Mucosa of stomach (tissue), 1 donor: ENCODE measurements around the gene SSPN.

Source experiments
- H3K27me3 ChIP-seq: one replicate; pipeline ENCODE4 v1.7.0; 2013; ENCODE audit warnings: mild to moderate bottlenecking, low read length; ENCODE audit not compliant: control insufficient read depth, insufficient read depth
- H3K36me3 ChIP-seq: one replicate; pipeline ENCODE4 v1.7.0; 2013; ENCODE audit warnings: low read length; ENCODE audit not compliant: control insufficient read depth, insufficient read depth
- H3K4me1 ChIP-seq: one replicate; pipeline ENCODE4 v1.7.0; 2013; ENCODE audit warnings: mild to moderate bottlenecking, low read length; ENCODE audit not compliant: control insufficient read depth, insufficient read depth
- H3K4me3 ChIP-seq: one replicate; pipeline ENCODE4 v1.7.0; 2013; ENCODE audit warnings: low read length
- H3K9ac ChIP-seq: one replicate; pipeline ENCODE4 v1.7.0; 2013; ENCODE audit warnings: mild to moderate bottlenecking, low read length, moderate library complexity
- H3K9me3 ChIP-seq: one replicate; pipeline ENCODE4 v1.7.0; 2013; ENCODE audit warnings: mild to moderate bottlenecking, low read length, moderate library complexity; ENCODE audit not compliant: control insufficient read depth
- donor health status: Pancreatic carcinoma.

SSPN gene

GRCh38 chr12:26238341-26239121, 43.2 kb downstream of the SSPN start:
- H3K9ac ChIP-seq, result no peak overlapping the region
- peaks cover 29% of the 10 kb centered on the region for H3K4me1 ChIP-seq
- no peaks in the 10 kb centered on the region for H3K36me3 ChIP-seq
- no peak overlapping the region for H3K4me3 ChIP-seq
- no peaks in the 10 kb centered on the region for H3K9me3 ChIP-seq
- H3K27me3 ChIP-seq, result no peaks in the 10 kb centered on the region

- Histone ChIP-seq H3K36me3 (no peaks in the 10 kb centered on the region), H3K27me3 (no peaks in the 10 kb centered on the region), H3K9me3 (no peaks in the 10 kb centered on the region), H3K4me1 (peaks cover 30% of the 10 kb centered on the region), H3K4me3 (no peak overlapping the region), H3K9ac (no peak overlapping the region)
These were observed 43.9 kb downstream of the SSPN start for GRCh38 chr12:26239122-26239851.

- Histone ChIP-seq H3K36me3 (no peaks in the 10 kb centered on the region), H3K9ac (no peak overlapping the region), H3K27me3 (no peaks in the 10 kb centered on the region), H3K4me1 (peaks cover 31% of the 10 kb centered on the region), H3K4me3 (no peak overlapping the region), H3K9me3 (no peaks in the 10 kb centered on the region)
These were observed 44.8 kb downstream of the SSPN start for GRCh38 chr12:26239852-26240815.

- H3K4me1 ChIP-seq, result peaks cover 41% of the 10 kb centered on the region
- H3K9ac ChIP-seq, result no peak overlapping the region
- H3K36me3 ChIP-seq, result no peaks in the 10 kb centered on the region
- no peaks in the 10 kb centered on the region for H3K9me3 ChIP-seq
- H3K27me3 ChIP-seq, result no peaks in the 10 kb centered on the region
- H3K4me3 ChIP-seq, result no peak overlapping the region
These were observed 45.7 kb downstream of the SSPN start for GRCh38 chr12:26241080-26241479.

GRCh38 chr12:26242683-26243082, 47.3 kb downstream of the SSPN start:
- no peak overlapping the region for H3K9ac ChIP-seq
- H3K4me1 ChIP-seq, result peaks cover 55% of the 10 kb centered on the region
- H3K27me3 ChIP-seq, result no peaks in the 10 kb centered on the region
- H3K9me3 ChIP-seq, result no peaks in the 10 kb centered on the region
- H3K36me3 ChIP-seq, result no peaks in the 10 kb centered on the region
- no peak overlapping the region for H3K4me3 ChIP-seq

GRCh38 chr12:26244503-26244902, 49.1 kb downstream of the SSPN start:
- Histone ChIP-seq H3K27me3 (no peaks in the 10 kb centered on the region), H3K36me3 (no peaks in the 10 kb centered on the region), H3K4me1 (peaks cover 45% of the 10 kb centered on the region), H3K4me3 (no peak overlapping the region), H3K9ac (no peak overlapping the region), H3K9me3 (no peaks in the 10 kb centered on the region)

- Histone ChIP-seq H3K27me3 (no peaks in the 10 kb centered on the region), H3K9ac (no peak overlapping the region), H3K9me3 (no peaks in the 10 kb centered on the region), H3K36me3 (no peaks in the 10 kb centered on the region), H3K4me3 (no peak overlapping the region), H3K4me1 (peaks cover 37% of the 10 kb centered on the region)
These were observed 50.0 kb downstream of the SSPN start for GRCh38 chr12:26245175-26245942.

- Histone ChIP-seq H3K36me3 (no peaks in the 10 kb centered on the region), H3K4me3 (no peak overlapping the region), H3K9ac (peak overlapping the region; percentile 6), H3K27me3 (no peaks in the 10 kb centered on the region), H3K9me3 (no peaks in the 10 kb centered on the region), H3K4me1 (peaks cover 31% of the 10 kb centered on the region)
These were observed 51.3 kb downstream of the SSPN start for GRCh38 chr12:26246483-26247164.

GRCh38 chr12:26247873-26248272, 52.5 kb downstream of the SSPN start:
- Histone ChIP-seq H3K27me3 (no peaks in the 10 kb centered on the region), H3K9me3 (no peaks in the 10 kb centered on the region), H3K9ac (no peak overlapping the region)

GRCh38 chr12:26250801-26251200, 55.4 kb downstream of the SSPN start:
- H3K4me1 ChIP-seq, result peaks cover 17% of the 10 kb centered on the region
- no peak overlapping the region for H3K9ac ChIP-seq
- no peaks in the 10 kb centered on the region for H3K9me3 ChIP-seq
- H3K27me3 ChIP-seq, result no peaks in the 10 kb centered on the region
- H3K36me3 ChIP-seq, result no peaks in the 10 kb centered on the region
- H3K4me3 ChIP-seq, result no peak overlapping the region

More at GRCh38 chr12:26247873-26248272, 52.5 kb downstream of the SSPN start:
- H3K4me1 ChIP-seq, result peaks cover 31% of the 10 kb centered on the region
- H3K4me3 ChIP-seq, result no peak overlapping the region
- no peaks in the 10 kb centered on the region for H3K36me3 ChIP-seq

GRCh38 chr12:26251600-26251999, 56.2 kb downstream of the SSPN start:
- no peaks in the 10 kb centered on the region for H3K36me3 ChIP-seq

More at GRCh38 chr12:26251600-26251999, 56.2 kb downstream of the SSPN start:
- Histone ChIP-seq H3K4me1 (peaks cover 9% of the 10 kb centered on the region), H3K27me3 (no peaks in the 10 kb centered on the region), H3K9me3 (peaks cover 4% of the 10 kb centered on the region), H3K9ac (no peak overlapping the region), H3K4me3 (no peak overlapping the region)
